Superior temporal gyrus (tissue), 1 donor: Measurements from ENCODE around the gene REPS1.
"Not testable (repeated sequence)": the region's sequence is repeated elsewhere in the genome, so short reads cannot be mapped to it uniquely, and the experiment has no call there.

ENCODE experiments used
- DNase-seq: peaks from one replicate; pipeline ENCODE4 v3.0.0-alpha.2; 2016; ENCODE audit errors: extremely low spot score

REPS1 gene

GRCh38 chr6:138970856-138971425 is 17.1 kb downstream of the REPS1 start:
- peak; percentile 65 for DNase-seq

GRCh38 chr6:138970159-138970558 is 17.9 kb downstream of the REPS1 start:
- DNase-seq: peak; percentile 9

GRCh38 chr6:138966870-138967269 is 21.2 kb downstream of the REPS1 start:
- no peak for DNase-seq

- DNase-seq: no peak
These were observed 22.1 kb downstream of the REPS1 start for GRCh38 chr6:138965971-138966370.

- peak; percentile 6 for DNase-seq
These were observed 22.7 kb downstream of the REPS1 start for GRCh38 chr6:138965291-138965874.

GRCh38 chr6:138964012-138964411 is 24.0 kb downstream of the REPS1 start:
- DNase-seq: no peak

GRCh38 chr6:138963531-138963930 is 24.5 kb downstream of the REPS1 start:
- no peak for DNase-seq

- DNase-seq: no peak
These were observed 24.9 kb downstream of the REPS1 start for GRCh38 chr6:138963119-138963518.

- no peak for DNase-seq
These were observed 28.5 kb downstream of the REPS1 start for GRCh38 chr6:138959521-138959920.

- no peak for DNase-seq
These were observed 29.5 kb downstream of the REPS1 start for GRCh38 chr6:138958595-138958994.

- peak; percentile 6 for DNase-seq
These were observed 30.1 kb downstream of the REPS1 start for GRCh38 chr6:138957903-138958302.

GRCh38 chr6:138957484-138957883 is 30.6 kb downstream of the REPS1 start:
- DNase-seq: no peak

GRCh38 chr6:138956244-138956924 is 31.7 kb downstream of the REPS1 start:
- no peak for DNase-seq

GRCh38 chr6:138955262-138955661 is 32.8 kb downstream of the REPS1 start:
- DNase-seq: no peak

- no peak for DNase-seq
These were observed 34.6 kb downstream of the REPS1 start for GRCh38 chr6:138953451-138953850.

- DNase-seq: no peak
These were observed 39.4 kb downstream of the REPS1 start for GRCh38 chr6:138948546-138949179.

GRCh38 chr6:138948004-138948403 is 40.0 kb downstream of the REPS1 start:
- no peak for DNase-seq

GRCh38 chr6:138945354-138945753 is 42.7 kb downstream of the REPS1 start:
- no peak for DNase-seq

- no peak for DNase-seq
These were observed 43.6 kb downstream of the REPS1 start for GRCh38 chr6:138944412-138944811.

GRCh38 chr6:138943089-138943625 is 44.9 kb downstream of the REPS1 start:
- no peak for DNase-seq

- DNase-seq: not testable (repeated sequence)
These were observed 51.2 kb downstream of the REPS1 start for GRCh38 chr6:138936873-138937272.

- DNase-seq: no peak
These were observed 56.4 kb downstream of the REPS1 start for GRCh38 chr6:138931660-138932059.

- no peak for DNase-seq
These were observed 61.5 kb downstream of the REPS1 start for GRCh38 chr6:138926579-138926978.
